ENCODE measurements around the gene ULK4.

ULK4 gene

DNA sequence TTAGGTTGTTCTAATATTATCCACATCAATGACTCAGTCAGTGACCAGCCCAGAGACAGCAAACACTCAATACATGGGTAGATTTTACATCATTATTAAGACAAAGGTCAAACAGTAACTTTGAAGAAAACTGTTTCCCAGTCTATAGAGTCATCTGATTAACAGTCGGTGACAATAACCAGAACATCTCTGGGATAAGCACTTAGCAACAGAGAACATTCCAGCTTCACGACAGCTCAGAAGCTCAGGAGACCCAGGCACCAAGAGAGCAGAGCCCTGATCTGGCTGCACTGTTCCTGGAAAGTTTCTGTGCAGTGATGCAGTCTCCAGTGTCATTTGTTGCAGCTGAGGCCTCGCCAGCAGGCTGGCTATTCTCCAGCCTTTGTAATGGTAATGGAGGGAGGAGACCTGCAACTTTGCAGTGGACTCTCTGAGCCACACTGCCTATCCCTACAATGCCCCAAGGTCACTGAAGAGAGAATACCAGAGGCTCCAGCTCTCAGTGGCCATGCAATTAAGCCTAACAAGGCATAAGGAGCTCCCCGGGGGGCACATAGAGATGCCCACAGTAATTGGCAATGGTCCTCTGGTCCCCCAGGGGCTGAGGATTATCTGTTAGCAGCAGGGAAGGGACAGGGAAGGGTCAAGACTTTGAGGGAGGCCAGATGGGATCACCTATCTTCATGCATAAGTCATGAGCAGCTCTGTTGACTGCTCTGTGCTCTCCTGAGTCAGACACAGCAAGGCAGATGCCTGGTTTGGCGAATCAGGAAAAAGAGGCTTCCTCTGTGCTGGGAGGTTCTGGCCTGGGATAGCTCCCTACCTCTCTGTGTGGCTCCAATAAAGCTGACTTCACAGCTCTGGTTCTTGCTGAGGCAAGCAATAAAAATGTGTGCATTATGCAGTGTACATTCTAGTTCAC, 599.0 kb downstream of the ULK4 start:
- Histone ChIP-seq H3K4me1 (peaks cover 22% of the 10 kb centered on the region), H3K4me3 (no peak overlapping the region), H3K36me3 (replicated peaks) (no peaks in the 10 kb centered on the region), H3K9me3 (no peaks in the 10 kb centered on the region), H3K27me3 (ENCODE audit: low read depth) (no peaks in the 10 kb centered on the region)
- in situ Hi-C loops (cut with MboI; ENCODE audit: low sequenced_read_pairs), result no loop called here
- peak; percentile 29 to 53 for DNase-seq (ENCODE audit: low spot score in 2 of 2)

DNA sequence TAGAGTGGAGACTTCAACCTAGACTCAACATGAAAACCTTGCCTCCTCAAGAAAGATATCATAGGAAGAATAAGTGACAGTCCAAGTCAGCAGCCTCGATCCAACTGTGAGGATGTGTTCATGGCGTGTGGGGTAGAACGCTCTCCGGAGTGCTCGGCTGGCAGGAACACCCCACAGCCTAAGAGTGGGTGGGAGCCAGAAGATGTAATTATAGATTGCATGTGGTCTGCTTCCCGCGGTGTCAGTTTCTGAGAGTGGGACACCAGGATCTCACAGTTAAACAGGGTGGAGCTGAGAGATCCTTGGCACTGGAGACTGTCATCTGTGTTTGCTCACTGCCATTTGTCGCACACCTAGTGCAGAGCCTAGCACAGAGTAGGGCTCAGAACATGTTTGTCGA, 604.6 kb downstream of the ULK4 start:
- H3K27me3 ChIP-seq (ENCODE audit: low read depth), result no peaks in the 10 kb centered on the region
- peaks cover under 1% of the 10 kb centered on the region; the same call in 1 of the 2 replicates for H3K4me1 ChIP-seq
- no peaks in the 10 kb centered on the region for H3K9me3 ChIP-seq
- no peaks in the 10 kb centered on the region for H3K36me3 ChIP-seq (replicated peaks)
- in situ Hi-C loops (cut with MboI; ENCODE audit: low sequenced_read_pairs), result no loop called here
- no peak for DNase-seq (ENCODE audit: low spot score in 2 of 2)
- H3K4me3 ChIP-seq, result no peak overlapping the region

DNA sequence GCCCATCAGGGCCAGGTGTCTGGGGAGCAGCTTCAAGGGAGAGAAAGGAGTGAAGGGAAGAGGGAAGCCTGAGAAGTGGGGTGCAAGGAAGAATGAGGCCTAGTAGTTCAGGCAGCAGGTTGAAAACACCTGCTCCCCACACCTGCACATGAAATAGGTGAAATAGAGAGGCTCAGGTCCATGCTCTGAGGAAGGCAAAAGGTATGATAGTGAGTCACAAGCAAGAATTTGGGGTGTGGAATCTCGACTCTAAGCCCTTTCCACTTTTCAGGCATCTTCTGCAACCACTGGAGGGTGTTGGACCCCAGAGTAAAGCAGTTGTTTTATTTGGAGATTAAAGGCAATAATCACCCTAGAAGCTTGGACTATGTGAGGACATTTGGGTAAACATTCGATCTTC, 605.1 kb downstream of the ULK4 start:
- Histone ChIP-seq H3K9me3 (no peaks in the 10 kb centered on the region), H3K27me3 (ENCODE audit: low read depth) (no peaks in the 10 kb centered on the region), H3K4me3 (no peak overlapping the region), H3K4me1 (no peaks in the 10 kb centered on the region), H3K36me3 (replicated peaks) (no peaks in the 10 kb centered on the region)
- in situ Hi-C loops (cut with MboI; ENCODE audit: low sequenced_read_pairs), result no loop called here
- DNase-seq (ENCODE audit: low spot score in 2 of 2), result no peak

DNA sequence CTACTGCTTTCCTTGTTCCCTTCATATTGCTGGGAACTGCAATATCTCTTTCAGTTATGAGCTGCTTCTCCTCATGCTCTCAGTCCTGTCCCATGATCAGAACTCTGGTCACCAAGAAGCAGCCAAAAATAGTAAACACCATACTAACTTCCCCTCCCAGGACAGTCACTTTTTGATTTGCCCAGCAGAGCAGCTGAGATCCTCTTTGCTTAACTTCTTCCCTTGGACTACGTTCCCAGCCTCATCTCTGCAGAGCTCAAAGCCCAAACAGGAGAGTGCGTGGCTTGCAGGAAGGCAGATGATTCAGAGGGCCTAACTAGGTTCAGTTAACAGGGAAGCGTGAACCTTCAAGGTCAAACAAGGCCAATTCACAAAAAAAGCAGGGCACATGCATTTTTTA, 609.4 kb downstream of the ULK4 start:
- H3K9me3 ChIP-seq, result no peaks in the 10 kb centered on the region
- no peak overlapping the region for H3K4me3 ChIP-seq
- no peaks in the 10 kb centered on the region for H3K27me3 ChIP-seq (ENCODE audit: low read depth)
- in situ Hi-C loops (cut with MboI; ENCODE audit: low sequenced_read_pairs), result no loop called here
- no peak for DNase-seq (ENCODE audit: low spot score in 2 of 2)
- H3K36me3 ChIP-seq (replicated peaks), result no peaks in the 10 kb centered on the region
- H3K4me1 ChIP-seq, result no peaks in the 10 kb centered on the region

DNA sequence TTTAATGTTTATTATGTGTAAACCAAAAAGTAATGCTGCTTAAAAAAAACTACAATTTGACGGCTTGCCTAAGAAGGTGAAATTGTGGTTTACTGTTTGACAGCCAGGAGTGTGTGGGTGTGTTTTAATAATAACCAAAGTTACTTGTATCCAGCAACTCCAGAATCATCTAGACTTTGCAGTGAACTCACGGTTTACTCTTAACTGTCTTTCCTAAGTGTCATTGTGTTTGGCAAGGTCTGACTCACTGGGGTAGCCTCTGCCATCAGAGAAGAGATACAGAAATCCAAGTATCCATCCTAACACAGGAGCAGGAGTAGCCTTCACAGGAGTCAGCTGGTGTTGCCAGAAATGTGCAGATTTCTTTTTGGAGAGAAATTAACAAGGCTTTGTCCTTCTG, 611.5 kb downstream of the ULK4 start:
- H3K4me3 ChIP-seq, result no peak overlapping the region
- no peaks in the 10 kb centered on the region for H3K4me1 ChIP-seq
- in situ Hi-C loops (cut with MboI; ENCODE audit: low sequenced_read_pairs), result no loop called here
- H3K9me3 ChIP-seq, result no peaks in the 10 kb centered on the region
- H3K27me3 ChIP-seq (ENCODE audit: low read depth), result no peaks in the 10 kb centered on the region
- H3K36me3 ChIP-seq (replicated peaks), result no peaks in the 10 kb centered on the region
- no peak for DNase-seq (ENCODE audit: low spot score in 2 of 2)

DNA sequence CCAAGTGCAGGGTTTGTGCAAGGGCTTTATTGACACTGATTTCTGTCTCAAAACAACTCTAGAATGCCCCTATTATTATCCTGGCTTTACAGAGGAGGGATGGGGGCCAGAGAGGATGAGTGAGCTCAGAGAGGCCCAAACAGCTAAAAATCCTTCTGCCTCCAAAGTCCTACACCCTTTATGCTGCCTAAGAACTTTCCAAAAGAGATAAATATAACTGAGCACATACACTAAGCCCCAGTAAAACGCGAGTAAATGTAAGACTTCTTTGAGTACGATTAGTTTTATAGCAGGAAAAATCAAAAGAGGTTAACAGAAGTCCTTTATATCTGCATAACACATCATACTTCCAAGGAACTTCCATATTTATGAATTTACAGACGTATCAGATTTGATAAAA, 613.5 kb downstream of the ULK4 start:
- no peak overlapping the region for H3K4me3 ChIP-seq
- no peaks in the 10 kb centered on the region for H3K9me3 ChIP-seq
- no peak for DNase-seq (ENCODE audit: low spot score in 2 of 2)
- H3K36me3 ChIP-seq (replicated peaks), result no peaks in the 10 kb centered on the region
- no peaks in the 10 kb centered on the region for H3K27me3 ChIP-seq (ENCODE audit: low read depth)
- H3K4me1 ChIP-seq, result no peaks in the 10 kb centered on the region
- in situ Hi-C loops (cut with MboI; ENCODE audit: low sequenced_read_pairs), result no loop called here

DNA sequence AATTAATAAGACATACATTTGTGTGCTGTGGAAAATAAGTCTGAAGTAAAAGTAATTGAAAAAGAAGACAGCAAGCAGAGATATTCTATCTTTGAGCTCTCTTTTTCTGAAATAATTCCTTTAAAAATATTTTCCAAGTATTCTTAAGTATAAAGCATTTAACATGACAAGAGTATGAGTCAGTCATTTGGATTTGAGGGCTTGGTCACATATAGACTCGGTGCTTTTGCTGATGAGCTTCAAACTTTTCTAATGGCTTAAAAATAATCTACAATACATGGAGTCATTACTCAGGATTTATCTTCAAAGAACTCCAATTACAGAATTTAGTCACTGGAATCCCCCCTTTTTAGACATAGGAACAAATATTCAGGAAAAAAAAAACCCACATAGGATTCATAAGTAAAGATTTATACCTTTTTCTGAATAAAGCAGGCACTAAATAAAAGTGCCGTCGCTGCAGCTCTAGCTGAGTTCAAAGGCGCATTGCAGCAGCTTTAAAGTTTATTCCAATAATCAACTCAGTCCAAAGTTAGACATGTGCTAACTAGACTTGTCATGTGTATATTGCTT, 615.1 kb downstream of the ULK4 start:
- no peak overlapping the region for H3K4me3 ChIP-seq
- no peaks in the 10 kb centered on the region for H3K36me3 ChIP-seq (replicated peaks)
- no peaks in the 10 kb centered on the region for H3K9me3 ChIP-seq
- no peaks in the 10 kb centered on the region for H3K4me1 ChIP-seq
- in situ Hi-C loops (cut with MboI; ENCODE audit: low sequenced_read_pairs), result no loop called here
- DNase-seq (ENCODE audit: low spot score in 2 of 2), result no peak
- H3K27me3 ChIP-seq (ENCODE audit: low read depth), result no peaks in the 10 kb centered on the region

DNA sequence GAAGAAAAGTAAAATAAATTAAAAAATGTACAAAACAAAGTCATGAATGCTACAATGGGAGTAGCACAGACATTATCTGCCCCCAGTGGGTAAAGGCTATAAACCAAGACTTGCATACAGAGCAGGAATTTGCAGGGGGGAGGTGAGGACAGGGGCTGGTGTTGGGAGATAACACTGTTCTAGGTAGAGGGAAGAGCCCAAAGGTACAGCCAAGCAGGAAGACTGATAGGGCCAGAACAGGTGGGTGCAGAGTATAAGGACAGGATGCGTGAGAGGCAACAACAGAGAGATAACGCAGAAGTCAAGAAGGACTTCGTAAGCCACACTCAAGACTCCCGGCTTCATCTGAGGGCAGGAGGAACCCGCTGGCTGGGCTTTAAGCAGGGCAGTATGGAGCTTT, 616.1 kb downstream of the ULK4 start:
- DNase-seq (ENCODE audit: low spot score in 2 of 2), result no peak
- in situ Hi-C loops (cut with MboI; ENCODE audit: low sequenced_read_pairs), result no loop called here

DNA sequence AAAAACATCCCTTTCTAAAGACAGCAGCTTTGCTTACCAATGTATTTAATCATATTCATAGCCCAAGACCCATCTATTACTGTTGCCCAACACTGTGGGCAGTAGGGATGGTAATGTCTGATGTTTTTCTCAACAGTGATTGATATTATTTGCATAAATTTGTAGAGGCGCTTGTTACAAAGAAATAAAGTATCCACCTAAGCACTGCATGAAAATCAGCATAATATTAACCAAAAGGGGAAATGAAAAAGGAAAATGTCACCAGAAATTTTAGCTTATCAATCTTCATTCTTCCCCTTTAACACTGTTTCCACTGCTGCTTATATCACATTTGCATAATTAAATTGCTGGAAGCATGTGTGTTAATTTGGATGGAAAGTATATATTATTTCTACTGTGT, 622.1 kb downstream of the ULK4 start:
- in situ Hi-C loops (cut with MboI; ENCODE audit: low sequenced_read_pairs), result no loop called here
- DNase-seq (ENCODE audit: low spot score in 2 of 2), result no peak
- Histone ChIP-seq H3K4me1 (no peaks in the 10 kb centered on the region), H3K27me3 (ENCODE audit: low read depth) (no peaks in the 10 kb centered on the region), H3K9me3 (no peaks in the 10 kb centered on the region), H3K4me3 (no peak overlapping the region), H3K36me3 (replicated peaks) (no peaks in the 10 kb centered on the region)

More for the DNA sequence above, 616.1 kb downstream of the ULK4 start:
- H3K36me3 ChIP-seq (replicated peaks), result no peaks in the 10 kb centered on the region
- H3K9me3 ChIP-seq, result no peaks in the 10 kb centered on the region
- no peaks in the 10 kb centered on the region for H3K4me1 ChIP-seq
- H3K4me3 ChIP-seq, result no peak overlapping the region
- no peaks in the 10 kb centered on the region for H3K27me3 ChIP-seq (ENCODE audit: low read depth)

DNA sequence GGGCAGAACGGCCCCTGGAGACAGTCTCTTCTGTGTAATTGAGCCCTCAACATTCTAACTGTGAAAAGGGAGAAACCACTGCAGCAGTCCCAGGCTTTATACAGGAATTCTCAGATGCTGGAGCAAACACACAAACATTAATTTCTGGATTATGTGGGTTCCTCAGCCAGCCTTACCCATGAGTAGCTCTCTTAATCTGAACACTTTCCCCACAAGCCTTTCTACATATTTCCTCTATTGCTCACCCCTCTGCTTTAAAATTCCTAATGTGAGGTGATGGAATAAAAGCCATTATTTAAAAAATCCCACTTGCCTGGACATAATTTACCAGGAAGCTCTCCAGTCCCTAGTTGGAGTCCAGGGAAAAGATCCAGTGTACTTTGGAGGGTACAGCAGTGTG, 623.6 kb downstream of the ULK4 start:
- in situ Hi-C loops (cut with MboI; ENCODE audit: low sequenced_read_pairs), result no loop called here
- no peaks in the 10 kb centered on the region for H3K9me3 ChIP-seq
- DNase-seq (ENCODE audit: low spot score in 2 of 2), result no peak
- H3K27me3 ChIP-seq (ENCODE audit: low read depth), result no peaks in the 10 kb centered on the region
- no peaks in the 10 kb centered on the region for H3K4me1 ChIP-seq
- no peak overlapping the region for H3K4me3 ChIP-seq
- H3K36me3 ChIP-seq (replicated peaks), result no peaks in the 10 kb centered on the region

DNA sequence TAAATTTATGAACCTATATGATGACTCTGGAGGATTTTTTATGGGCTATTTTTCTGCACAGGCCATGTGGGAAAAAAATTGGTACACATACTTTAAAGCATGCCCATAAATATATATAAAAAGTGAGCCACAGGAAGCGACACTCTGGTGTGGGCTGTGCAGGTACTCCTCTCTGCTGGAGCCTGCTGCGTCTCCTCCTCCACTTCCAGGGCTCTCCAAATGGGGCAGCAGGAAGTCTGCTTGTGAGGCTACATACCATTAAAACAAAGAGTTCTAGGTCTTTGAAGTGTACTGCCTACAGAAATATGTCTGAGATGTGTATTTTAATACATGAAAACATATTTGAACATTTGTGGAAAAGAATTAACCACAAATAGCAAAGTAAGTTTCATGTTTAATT, 627.5 kb downstream of the ULK4 start:
- H3K27me3 ChIP-seq (ENCODE audit: low read depth), result no peaks in the 10 kb centered on the region
- H3K4me1 ChIP-seq, result peaks cover 8% of the 10 kb centered on the region
- no peaks in the 10 kb centered on the region for H3K9me3 ChIP-seq
- no peak overlapping the region for H3K4me3 ChIP-seq
- H3K36me3 ChIP-seq (replicated peaks), result no peaks in the 10 kb centered on the region
- in situ Hi-C loops (cut with MboI; ENCODE audit: low sequenced_read_pairs), result no loop called here
- DNase-seq (ENCODE audit: low spot score in 2 of 2), result no peak

DNA sequence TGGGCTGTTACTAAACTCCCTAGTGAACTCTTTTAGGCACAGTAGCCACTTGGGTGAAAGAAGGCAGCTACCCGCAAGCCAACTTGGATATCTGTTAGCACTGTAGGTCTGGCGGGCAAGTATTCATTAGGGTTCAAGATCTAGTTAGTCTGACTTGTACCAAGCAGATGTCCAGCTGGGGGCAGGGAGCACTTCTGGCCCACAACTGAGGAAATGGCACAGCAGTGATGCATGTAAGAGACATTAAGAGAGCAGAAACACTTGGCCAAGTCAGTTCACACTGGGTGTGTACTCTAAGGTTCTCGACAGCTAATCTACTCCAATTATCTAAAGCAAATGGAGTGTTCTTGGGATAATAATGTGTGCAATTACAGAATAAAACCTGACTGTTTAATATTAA, 630.9 kb downstream of the ULK4 start:
- Histone ChIP-seq H3K9me3 (no peaks in the 10 kb centered on the region), H3K36me3 (replicated peaks) (no peaks in the 10 kb centered on the region), H3K4me1 (peaks cover 8% of the 10 kb centered on the region), H3K4me3 (no peak overlapping the region), H3K27me3 (ENCODE audit: low read depth) (no peaks in the 10 kb centered on the region)
- DNase-seq (ENCODE audit: low spot score in 2 of 2), result no peak
- in situ Hi-C loops (cut with MboI; ENCODE audit: low sequenced_read_pairs), result no loop called here

DNA sequence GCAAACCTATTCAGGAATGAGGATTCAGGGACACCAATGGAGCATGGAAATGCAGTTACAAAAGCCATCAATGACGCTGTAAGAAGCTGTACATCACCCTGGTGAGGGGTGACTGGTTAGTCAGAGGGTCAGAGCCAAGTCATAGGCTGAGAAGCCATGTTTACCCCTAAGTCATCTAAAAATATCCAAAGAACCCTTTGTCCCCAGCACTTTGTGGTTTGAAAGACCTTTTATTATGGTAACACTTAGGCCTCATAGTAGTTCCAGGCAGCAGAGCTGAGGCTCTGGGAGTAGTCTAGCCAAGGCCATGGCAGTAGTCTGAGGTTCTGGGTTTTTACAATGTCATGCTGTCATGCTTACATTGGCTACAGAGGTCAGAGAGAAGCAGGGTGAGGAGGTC, 631.4 kb downstream of the ULK4 start:
- H3K27me3 ChIP-seq (ENCODE audit: low read depth), result no peaks in the 10 kb centered on the region
- no peak overlapping the region for H3K4me3 ChIP-seq
- H3K4me1 ChIP-seq, result peaks cover 8% of the 10 kb centered on the region
- in situ Hi-C loops (cut with MboI; ENCODE audit: low sequenced_read_pairs), result no loop called here
- no peaks in the 10 kb centered on the region for H3K9me3 ChIP-seq
- peak; percentile 7 to 25 for DNase-seq (ENCODE audit: low spot score in 2 of 2)
- no peaks in the 10 kb centered on the region for H3K36me3 ChIP-seq (replicated peaks)

DNA sequence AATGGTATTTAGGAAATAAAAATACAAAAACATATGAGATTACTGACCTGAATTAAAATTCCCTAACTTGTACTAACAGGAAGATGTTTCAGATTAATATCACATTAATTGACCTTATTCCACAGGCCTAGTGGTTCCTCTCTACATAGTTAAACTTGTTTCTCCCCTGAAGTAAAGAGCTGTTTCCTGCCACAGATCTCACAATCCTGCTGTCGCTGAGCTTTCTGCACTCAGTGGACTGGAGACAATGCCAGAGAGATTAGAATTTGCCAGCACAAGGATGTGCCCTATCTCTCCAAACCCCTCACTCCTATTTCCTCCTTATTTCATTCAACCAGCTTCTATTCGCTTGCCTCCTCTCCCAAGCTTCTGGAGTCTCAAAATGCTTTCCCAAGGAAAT, 632.0 kb downstream of the ULK4 start:
- H3K4me1 ChIP-seq, result peaks cover 8% of the 10 kb centered on the region
- DNase-seq (ENCODE audit: low spot score in 2 of 2), result no peak
- no peaks in the 10 kb centered on the region for H3K36me3 ChIP-seq (replicated peaks)
- no peak overlapping the region for H3K4me3 ChIP-seq
- H3K27me3 ChIP-seq (ENCODE audit: low read depth), result no peaks in the 10 kb centered on the region
- H3K9me3 ChIP-seq, result no peaks in the 10 kb centered on the region
- in situ Hi-C loops (cut with MboI; ENCODE audit: low sequenced_read_pairs), result no loop called here

Measured in HAP-1 (cell line).